ENCODE measurements around the gene SEMA6A. TPM values are rescaled to one million over a fixed set of nuclear protein-coding genes. Genes with fewer than 3 reads are reported as not detected.

SEMA6A gene
- total RNA-seq, 6 experiments from 2014 or later: 4.5 to 12.0 (median 8.4) TPM

DNA sequence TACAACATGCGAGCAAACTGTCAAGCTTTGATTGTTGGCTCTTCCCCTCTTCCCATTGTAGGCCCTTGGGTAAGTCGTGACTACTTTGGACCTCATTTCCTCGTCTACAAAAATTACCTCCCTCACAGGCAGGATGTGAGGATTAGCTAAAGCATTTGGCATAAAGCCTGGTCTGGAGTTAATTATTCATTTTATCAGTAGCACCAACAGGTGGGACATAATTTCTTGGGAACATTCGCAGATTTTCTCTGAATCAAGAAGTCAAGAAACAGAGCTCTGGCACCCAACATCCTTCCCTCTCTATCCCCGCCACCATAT lies 39.9 kb upstream of the SEMA6A start:
- no peaks in the 10 kb centered on the region for H3K9me3 ChIP-seq
- no peak overlapping the region for H3K27ac ChIP-seq
- no peaks in the 10 kb centered on the region for H3K36me3 ChIP-seq
- 63% methylated on average over 5 of the region's 5 CpGs for WGBS (ENCODE audit: insufficient coverage, low coverage, low lambda C conversion rate, missing lambda C conversion rate)
- no peaks in the 10 kb centered on the region for H3K4me1 ChIP-seq
- no peaks in the 10 kb centered on the region for H3K27me3 ChIP-seq
- intact Hi-C loops (cut with DNase I): no loop called here
- no peak overlapping the region for H3K4me3 ChIP-seq
- DNase-seq (no peak), ATAC-seq (peak in 2 of 4 donors; percentile 21 to 61)
- no peak for TF ChIP-seq POLR2A (IDR thresholded peaks at IDR 0.05)
- TF ChIP-seq, protein P1, sequence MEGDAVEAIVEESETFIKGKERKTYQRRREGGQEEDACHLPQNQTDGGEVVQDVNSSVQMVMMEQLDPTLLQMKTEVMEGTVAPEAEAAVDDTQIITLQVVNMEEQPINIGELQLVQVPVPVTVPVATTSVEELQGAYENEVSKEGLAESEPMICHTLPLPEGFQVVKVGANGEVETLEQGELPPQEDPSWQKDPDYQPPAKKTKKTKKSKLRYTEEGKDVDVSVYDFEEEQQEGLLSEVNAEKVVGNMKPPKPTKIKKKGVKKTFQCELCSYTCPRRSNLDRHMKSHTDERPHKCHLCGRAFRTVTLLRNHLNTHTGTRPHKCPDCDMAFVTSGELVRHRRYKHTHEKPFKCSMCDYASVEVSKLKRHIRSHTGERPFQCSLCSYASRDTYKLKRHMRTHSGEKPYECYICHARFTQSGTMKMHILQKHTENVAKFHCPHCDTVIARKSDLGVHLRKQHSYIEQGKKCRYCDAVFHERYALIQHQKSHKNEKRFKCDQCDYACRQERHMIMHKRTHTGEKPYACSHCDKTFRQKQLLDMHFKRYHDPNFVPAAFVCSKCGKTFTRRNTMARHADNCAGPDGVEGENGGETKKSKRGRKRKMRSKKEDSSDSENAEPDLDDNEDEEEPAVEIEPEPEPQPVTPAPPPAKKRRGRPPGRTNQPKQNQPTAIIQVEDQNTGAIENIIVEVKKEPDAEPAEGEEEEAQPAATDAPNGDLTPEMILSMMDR (IDR thresholded peaks at IDR 0.05): no peak

GRCh38 chr5:116613445-116613844 lies 38.8 kb upstream of the SEMA6A start:
- no peaks in the 10 kb centered on the region for H3K4me1 ChIP-seq
- no peak for TF ChIP-seq POLR2A (IDR thresholded peaks at IDR 0.05)
- TF ChIP-seq, protein P1 (IDR thresholded peaks at IDR 0.05): no peak
- intact Hi-C loops (cut with DNase I): no loop called here
- no peaks in the 10 kb centered on the region for H3K9me3 ChIP-seq
- H3K27me3 ChIP-seq: no peaks in the 10 kb centered on the region
- no peaks in the 10 kb centered on the region for H3K36me3 ChIP-seq
- 60% methylated on average over 1 of the region's 1 CpG for WGBS (ENCODE audit: insufficient coverage, low coverage, low lambda C conversion rate, missing lambda C conversion rate)
- DNase-seq (no peak), ATAC-seq (peak in 2 of 4 donors; percentile 13 to 39)
- H3K27ac ChIP-seq: no peak overlapping the region
- H3K4me3 ChIP-seq: no peak overlapping the region

- intact Hi-C loops (cut with DNase I): no loop called here
- H3K9me3 ChIP-seq: no peaks in the 10 kb centered on the region
- TF ChIP-seq, protein P1 (IDR thresholded peaks at IDR 0.05): no peak
- TF ChIP-seq POLR2A (IDR thresholded peaks at IDR 0.05): no peak
- no peak overlapping the region for H3K4me3 ChIP-seq
- ATAC-seq (no peak), DNase-seq (no peak)
- no peaks in the 10 kb centered on the region for H3K4me1 ChIP-seq
- 57% methylated on average over 5 of the region's 5 CpGs for WGBS (ENCODE audit: insufficient coverage, low coverage, low lambda C conversion rate, missing lambda C conversion rate)
- H3K27me3 ChIP-seq: no peaks in the 10 kb centered on the region
- H3K36me3 ChIP-seq: no peaks in the 10 kb centered on the region
- no peak overlapping the region for H3K27ac ChIP-seq
Observed at GRCh38 chr5:116612431-116612830, 37.8 kb upstream of the SEMA6A start.

- Histone ChIP-seq H3K4me1 (no peaks in the 10 kb centered on the region), H3K27me3 (no peaks in the 10 kb centered on the region), H3K4me3 (no peak overlapping the region), H3K9me3 (no peaks in the 10 kb centered on the region), H3K36me3 (no peaks in the 10 kb centered on the region), H3K27ac (no peak overlapping the region)
- no peak for DNase-seq
- ATAC-seq: no peak
- 60% methylated on average over 3 of the region's 4 CpGs for WGBS (ENCODE audit: insufficient coverage, low coverage, low lambda C conversion rate, missing lambda C conversion rate)
- TF ChIP-seq POLR2A (IDR thresholded peaks at IDR 0.05): no peak
- TF ChIP-seq, protein P1 (IDR thresholded peaks at IDR 0.05): no peak
- intact Hi-C loops (cut with DNase I): no loop called here
Observed at GRCh38 chr5:116605310-116606070, 30.9 kb upstream of the SEMA6A start.

Measured in right lobe of liver (tissue), 6 donors.